A549 (cell line): ENCODE data around the gene ALS2.

ENCODE experiments used
- CEBPB ChIP-seq, 2 experiments: fragments of >200 bp in 1 of 2; sonication (Bioruptor Twin) in 1 of 2; formaldehyde crosslinking in 1 of 2; IDR thresholded peaks; 2 replicates each; pipeline ENCODE4 v1.6.1; 2012 to 2016
- E2F6 ChIP-seq: IDR thresholded peaks from 2 replicates; pipeline ENCODE4 v1.6.1; 2012; ENCODE audit warnings: low read depth, borderline replicate concordance
- FOSB ChIP-seq: fragments of 250-450 bp; sonication (Bioruptor Pico); IDR thresholded peaks from 2 replicates; pipeline ENCODE4 v1.5.0; 2020; ENCODE audit warnings: mild to moderate bottlenecking, moderate library complexity
- HES2 ChIP-seq: fragments of >200 bp; sonication (Bioruptor Twin); formaldehyde crosslinking; IDR thresholded peaks from 2 replicates; pipeline ENCODE4 v1.6.1; 2016
- JUN ChIP-seq, 2 experiments: fragments of >200 bp; sonication (Bioruptor Twin); formaldehyde crosslinking; IDR thresholded peaks; 2 replicates in 1 of 2; 3 replicates in 1 of 2; pipeline ENCODE4 v1.6.1; 2016 to 2017
- MAX ChIP-seq: IDR thresholded peaks from 2 replicates; pipeline ENCODE4 v1.6.1; 2012
- MYC ChIP-seq: IDR thresholded peaks from 2 replicates; pipeline ENCODE4 v1.6.1; 2012; ENCODE audit warnings: mild to moderate bottlenecking, inconsistent platforms, low read length, improper control_type of control experiment, borderline replicate concordance
- NFE2L2 ChIP-seq: fragments of 150-350 bp; conservative IDR thresholded peaks from 2 replicates; pipeline ENCODE4 v1.6.1; 2014; ENCODE audit warnings: low read length
- TF ChIP-seq, protein P1 (sequence below): fragments of >200 bp; sonication (Bioruptor Twin); formaldehyde crosslinking; IDR thresholded peaks from 3 replicates; pipeline ENCODE4 v1.5.1; 2016

- TF ChIP-seq, protein P1, sequence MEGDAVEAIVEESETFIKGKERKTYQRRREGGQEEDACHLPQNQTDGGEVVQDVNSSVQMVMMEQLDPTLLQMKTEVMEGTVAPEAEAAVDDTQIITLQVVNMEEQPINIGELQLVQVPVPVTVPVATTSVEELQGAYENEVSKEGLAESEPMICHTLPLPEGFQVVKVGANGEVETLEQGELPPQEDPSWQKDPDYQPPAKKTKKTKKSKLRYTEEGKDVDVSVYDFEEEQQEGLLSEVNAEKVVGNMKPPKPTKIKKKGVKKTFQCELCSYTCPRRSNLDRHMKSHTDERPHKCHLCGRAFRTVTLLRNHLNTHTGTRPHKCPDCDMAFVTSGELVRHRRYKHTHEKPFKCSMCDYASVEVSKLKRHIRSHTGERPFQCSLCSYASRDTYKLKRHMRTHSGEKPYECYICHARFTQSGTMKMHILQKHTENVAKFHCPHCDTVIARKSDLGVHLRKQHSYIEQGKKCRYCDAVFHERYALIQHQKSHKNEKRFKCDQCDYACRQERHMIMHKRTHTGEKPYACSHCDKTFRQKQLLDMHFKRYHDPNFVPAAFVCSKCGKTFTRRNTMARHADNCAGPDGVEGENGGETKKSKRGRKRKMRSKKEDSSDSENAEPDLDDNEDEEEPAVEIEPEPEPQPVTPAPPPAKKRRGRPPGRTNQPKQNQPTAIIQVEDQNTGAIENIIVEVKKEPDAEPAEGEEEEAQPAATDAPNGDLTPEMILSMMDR, result no peak
- TF ChIP-seq E2F6, result no peak
- TF ChIP-seq FOSB (CRISPR knock-in tag), result no peak
- no peak for TF ChIP-seq CEBPB (IDR thresholded peaks at IDR 0.05)
- no peak for TF ChIP-seq MAX
- no peak for TF ChIP-seq MYC
- TF ChIP-seq NFE2L2, result no peak
- no peak for TF ChIP-seq JUN (IDR thresholded peaks at IDR 0.05)
- TF ChIP-seq HES2, result no peak
These were observed 82.8 kb downstream of the ALS2 start for GRCh38 chr2:201697899-201698298.
